LoVo (cell line): Measurements from ENCODE around the gene MX2.

Experiments used
- DNase-seq: peaks from one replicate; pipeline ENCODE4 v3.0.0-alpha.2; 2016; ENCODE audit warnings: low spot score

Gene MX2

DNA sequence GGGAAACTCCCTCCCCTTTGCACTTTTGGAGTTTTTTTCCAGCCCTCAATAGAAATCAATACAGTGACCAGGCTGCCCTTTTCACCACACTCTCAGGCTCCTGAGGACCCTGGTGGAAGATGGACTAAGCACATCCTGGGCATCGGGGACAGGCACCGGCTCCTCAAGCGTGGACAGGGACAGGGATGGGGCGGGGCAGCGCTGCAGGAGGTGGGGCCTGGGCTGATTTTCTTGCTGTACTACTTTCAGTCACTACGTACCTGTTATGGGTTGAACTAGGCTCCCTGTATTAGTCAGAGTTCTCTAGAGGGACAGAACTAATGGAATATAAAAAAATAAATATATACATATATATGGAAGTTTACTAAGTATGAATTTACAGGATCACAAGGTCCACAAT, 2.5 kb downstream of the MX2 start:
- DNase-seq = no peak

DNA sequence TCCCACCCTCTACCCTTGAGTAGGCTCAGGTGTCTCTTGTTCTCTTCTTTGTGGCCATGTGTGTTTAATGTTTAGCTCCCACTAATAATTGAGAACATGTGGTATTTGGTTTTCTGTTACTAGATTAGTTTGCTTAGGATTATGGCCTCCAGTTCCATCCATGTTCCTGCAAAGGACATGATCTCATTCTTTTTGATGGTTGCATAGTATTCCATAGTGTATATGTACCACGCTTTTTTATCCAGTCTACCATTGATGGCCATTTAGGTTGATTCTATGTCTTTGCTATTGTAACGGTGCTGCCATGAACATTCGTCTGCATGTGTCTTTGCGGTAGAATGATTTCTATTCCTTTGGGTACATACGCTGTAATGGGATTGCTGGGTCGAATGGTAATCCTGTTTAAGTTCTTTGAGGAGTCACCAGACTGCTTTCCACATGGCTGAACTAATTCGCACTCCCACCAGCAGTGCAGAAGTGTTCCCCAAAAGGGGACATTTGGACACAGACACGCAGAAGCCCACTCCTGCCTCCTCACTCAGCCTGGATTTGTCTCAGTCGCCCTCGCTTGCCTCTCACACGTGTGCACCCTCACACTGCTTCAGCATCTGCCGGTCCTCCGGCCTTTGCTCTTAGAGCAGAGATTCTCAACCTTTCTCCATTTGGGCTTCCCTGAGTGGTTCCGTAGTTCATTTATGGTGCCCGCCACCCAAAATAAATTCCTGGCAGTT, 3.7 kb downstream of the MX2 start:
- DNase-seq = no peak

DNA sequence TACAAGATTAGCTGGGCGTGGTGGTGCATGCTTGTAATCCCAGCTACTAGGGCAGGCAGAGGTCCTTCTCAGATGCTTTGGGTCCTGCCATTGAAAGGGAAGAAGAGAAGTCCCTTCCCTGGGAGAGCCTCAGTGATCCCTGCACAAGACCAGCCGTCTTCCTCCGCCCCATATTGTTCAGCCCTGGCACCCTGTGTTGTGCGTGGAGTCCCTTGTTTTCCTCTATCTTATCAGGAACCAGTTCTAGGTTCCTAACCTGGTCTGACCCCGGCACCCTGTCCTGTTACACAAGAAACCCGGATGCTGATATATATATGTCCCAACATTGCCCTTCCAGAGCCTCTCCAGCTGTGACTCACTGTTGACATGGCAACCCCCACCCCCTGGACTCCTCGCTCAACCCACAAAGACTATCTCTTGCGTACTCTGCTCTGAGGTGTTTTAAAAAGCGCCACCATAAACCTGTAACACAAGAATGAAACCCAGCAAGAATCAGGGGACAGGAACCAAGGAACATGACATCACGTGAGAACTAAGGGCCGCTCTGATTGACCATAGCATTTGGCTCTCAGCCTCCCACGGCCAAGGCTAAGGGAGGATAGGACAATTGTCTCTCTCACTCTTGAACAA, 4.8 kb downstream of the MX2 start:
- DNase-seq = peak; percentile 90

DNA sequence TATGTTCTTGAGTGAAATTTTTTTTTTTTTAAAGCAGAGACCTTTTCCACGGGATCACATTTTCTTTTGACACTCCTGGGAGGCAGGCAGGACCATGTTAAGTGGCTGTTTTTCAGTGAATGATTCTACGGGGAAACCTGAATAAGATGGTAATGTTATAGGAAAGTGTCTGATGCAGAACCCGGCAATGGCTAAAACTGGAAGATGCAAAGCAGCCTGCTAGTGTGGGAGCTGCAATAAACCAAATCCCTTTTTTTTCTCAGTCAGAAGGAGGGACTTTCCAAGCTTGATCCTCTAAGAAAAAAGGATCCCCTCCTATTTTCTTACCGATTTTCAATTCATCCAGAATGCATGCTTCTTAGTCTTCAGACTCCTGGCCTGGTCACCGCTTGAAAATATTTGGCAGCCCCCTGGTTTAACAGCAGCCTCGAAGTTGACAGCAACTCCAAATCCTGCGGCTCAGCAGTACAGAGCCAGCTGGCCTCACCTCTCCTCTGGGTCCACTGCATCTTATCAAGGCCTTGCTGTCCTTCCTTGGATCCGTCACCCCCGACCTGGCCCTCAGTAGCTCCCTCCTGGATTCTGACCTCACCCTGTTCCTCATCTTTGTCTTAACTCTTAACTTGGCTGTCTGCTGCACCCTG, 5.6 kb downstream of the MX2 start:
- DNase-seq = no peak

DNA sequence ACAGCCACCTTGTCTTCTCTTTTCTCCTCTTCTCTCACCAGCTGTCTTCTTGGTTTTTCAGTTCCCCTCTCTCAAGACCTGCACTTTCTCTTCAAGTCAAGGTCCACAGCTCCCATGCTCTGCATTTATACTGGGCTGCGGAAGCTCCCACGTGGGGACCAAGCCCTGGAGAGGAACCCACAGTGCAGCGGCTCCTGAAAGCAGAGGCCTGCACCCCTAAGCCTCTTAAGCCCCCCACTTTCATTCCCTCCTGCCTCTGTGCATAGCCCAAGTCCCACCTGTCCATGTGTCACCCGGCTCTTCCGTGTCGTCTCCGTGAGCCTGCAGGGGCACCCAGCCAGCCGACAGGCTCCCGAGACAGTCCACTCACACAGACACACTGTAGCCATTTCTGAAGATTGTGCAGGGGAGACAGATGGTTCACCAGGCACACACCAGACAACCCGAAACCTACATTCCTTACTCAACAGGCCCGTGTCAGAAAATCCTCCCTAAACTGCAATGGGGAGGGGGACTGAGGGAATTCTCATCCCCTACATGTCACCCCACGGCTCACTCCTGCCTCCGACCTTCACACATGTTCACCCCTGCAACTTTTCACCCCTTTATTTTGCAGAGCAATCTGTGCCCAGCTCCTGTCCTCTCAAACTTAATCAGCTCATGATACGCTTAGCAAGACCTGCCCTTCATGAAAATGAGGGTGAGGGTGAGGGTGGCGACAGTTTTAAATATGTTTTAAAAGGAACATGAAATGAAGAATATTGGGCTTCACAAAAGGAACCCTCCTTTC, 6.3 kb downstream of the MX2 start:
- no peak for DNase-seq

DNA sequence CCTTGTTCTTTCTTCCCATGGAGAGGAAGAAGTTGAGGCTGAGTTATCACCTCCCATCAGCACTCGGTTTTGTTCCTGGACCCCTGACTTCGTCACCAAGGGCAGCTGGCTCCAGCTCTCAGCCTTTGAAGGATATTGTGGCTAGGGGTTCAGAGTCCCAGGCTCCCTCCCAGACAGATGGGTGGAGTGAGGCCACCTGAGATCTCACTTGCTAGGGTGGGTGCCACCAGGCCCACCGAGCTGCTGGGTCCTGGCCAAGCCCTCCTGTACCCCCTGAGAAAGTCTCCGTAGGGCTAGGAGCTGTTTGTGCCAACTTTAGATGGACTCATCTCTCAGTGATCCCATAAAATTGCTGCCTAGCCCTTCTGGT, 6.9 kb downstream of the MX2 start:
- DNase-seq = no peak

DNA sequence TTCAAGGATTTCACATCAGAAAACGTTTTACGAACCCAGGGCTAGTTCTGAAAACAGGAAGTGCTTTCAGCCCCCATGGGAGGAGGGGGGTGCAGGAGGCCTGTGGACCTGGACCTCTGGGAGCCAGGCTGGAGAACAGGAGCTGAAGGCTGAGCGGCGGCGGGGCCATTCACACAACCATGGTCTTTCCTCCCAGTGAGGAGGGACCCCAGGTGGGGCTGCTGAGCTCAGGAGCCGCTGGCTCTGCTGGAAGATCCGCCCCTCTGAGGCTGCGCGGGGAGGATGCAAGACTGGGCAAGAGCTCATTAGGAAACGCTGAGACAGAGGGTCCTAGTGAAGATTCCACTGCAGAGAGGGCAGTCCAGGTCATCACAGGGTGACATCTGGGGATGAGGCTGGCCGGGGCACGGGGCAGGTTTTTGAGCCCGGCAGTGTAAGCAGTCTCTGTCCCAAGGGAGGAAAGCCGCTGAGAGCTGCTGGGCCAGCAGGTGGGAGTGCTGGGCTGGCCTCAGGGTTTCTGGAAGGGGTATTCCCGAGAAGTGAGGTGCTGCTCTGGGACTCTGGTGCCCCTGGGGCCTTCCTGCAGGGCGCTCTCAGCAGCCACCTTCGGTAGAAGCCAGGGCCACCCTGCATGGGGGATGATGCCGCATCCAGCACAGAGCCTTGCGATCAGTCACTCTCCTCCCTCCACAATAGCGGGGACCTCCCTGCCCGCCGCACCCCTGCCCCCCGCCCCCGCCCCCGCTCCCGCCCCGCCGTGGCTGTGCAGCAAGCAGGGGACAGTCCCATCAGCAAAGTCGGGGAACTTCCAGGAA, 7.5 kb downstream of the MX2 start:
- DNase-seq = no peak

DNA sequence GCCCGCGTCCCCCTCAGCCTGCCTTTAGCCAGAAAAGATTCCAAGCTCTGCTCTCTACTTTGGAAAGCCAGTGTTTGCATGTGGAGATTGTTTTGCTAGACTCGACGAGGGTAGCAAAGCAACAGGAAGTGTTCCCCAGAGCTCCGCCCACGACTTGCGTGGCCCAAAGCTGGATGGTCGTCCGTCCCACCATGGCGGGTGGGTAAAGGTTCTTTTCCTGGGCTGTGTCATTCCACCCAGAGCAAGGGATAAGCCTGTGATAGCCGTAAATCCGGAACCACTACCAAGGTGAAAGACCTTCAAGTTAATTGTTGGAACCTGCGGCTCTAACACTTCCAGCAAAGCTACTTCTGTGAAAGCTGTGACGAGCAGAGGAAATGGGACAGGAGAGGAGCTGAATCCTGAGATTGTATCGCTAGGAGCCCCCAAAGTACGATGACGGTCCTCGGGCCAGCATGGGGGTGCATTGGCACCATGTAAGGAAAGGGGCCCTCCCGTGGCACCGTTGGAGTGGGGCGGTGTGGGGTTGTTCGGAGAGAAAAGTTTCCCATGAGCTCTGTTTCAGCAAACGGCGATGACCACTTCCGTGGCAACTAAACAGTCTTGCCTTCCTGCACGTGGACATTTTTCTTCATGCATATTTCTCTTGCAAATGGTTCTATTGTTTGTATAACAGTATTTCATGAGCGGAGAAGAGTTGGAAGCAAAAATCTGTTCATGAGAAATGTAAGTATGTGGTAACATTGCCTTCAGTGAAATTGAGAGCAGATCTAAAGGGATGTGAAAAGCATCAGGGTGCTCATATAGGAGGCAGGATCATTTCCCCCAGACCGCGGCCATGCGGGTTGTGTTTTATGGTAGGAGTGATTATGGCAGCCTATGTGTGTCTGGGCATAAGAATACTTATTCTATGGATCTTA, 8.4 kb downstream of the MX2 start:
- DNase-seq = no peak

DNA sequence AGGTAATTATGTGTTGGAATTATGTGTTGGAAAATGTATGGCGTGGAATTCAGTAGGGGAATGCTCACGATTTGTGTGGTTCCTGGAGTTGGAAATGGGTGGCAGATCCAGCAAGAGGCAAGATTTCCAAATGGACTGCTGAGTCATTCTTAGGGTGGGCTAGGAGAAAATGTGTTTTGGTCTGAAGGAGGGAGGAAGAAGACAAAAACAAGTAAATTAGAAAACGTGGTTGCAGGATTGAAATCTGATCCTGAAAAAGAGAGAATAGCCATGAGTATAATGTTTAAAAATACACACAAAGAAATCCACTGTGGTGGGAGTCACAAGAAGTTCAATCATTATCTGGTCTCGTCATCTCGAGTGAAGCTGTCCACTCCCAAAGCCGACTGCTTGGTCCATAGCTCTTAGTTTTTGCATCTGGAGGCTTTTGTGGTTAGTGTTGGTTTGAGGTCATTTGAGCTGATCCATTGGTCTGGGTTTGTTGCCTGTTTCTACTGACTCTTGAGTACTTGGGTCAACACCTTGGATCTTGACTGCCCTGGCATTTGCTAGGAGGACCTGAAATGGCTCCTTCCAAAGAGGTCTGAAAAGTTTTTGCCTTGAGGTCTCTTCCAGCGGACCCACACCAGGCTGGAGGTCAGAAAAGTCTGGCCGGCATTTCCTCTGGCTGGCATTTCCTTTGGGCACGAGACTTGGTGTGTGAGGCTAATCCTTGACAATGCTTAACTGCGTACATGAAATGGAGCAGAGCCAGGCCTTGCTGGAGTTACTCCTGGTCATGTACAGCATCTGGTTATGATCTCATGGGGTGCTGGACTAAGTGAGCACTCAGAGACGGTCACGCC, 9.2 kb downstream of the MX2 start:
- DNase-seq = no peak

DNA sequence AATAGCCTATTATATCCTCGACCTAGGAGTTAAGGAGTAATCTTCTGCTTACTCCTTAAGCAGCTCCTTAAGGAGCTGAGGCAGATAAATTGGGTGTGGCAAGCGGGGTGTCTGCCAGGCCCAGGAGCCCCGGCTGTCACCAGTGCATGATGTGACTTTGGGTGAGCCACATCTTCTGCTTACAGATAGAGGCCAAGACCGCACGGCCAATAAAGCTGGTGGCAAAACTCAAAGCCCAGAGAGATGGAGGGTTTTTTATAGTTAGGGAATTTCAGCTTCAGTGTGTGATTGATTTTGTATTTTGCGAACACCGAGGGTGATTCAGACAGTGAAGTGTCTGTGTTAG, 9.8 kb downstream of the MX2 start:
- DNase-seq = no peak

DNA sequence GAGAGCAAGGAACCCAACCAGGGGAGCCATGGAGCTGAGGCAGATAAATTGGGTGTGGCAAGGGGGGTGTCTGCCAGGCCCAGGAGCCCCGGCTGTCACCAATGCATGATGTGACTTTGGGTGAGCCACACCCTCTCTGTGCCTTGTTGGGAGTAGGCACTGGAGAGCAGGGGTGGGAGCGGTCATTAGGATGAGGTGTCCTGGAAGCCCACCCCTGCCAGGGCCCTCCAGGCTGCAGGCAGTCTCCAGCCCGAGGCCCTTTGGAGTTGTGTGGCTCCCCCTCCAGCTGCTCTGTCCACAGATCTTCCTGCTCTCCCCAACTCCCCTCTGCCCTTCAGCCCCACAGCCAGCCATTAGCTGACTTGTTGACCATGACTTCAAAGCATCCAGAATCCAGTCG, 11.4 kb downstream of the MX2 start:
- DNase-seq = no peak

DNA sequence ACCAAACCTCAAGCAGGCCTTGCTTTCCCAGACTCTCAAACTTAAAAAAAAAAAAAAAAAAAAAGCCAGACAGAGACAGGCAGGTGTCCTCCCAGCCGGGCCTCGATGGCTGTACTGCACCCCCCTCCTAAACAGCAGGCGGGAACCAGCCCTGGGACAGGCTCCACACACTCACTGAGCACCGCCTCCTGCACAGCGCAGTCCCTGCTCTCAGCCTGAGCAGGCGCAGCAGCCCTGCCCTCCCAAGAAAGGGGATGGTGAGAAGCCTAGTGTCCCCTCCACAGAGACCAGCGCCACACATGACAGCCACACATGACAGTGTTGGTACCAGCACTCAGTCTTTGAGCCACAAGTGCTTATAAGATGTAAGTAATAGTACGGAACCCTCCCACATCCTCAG, 11.9 kb downstream of the MX2 start:
- DNase-seq = no peak

DNA sequence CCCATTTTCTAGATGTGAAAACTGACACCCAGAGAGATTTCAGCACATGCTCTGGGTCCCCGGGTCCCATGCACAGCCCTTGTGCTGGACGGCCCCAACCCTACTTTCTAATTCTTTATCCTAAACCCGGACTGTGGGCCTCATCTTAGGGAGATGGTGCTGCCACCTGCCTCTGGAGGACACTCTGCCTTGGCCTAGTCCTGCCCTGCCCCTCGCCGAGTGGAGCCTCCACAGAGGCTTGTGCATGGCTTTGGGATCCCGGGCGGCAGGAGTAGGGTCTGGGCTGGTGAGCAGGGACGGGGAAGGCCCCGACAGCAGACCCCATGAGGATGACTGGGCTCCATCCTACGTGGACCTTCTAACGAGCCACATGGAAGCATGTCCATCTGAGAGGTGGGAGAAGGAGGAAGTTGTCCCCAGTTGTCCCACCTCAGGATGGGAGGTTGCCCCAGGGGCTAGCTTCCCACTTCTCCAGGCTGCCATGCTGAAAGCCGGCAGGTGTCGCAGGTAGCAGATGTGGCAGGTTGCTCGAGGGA, 12.4 kb downstream of the MX2 start:
- no peak for DNase-seq

DNA sequence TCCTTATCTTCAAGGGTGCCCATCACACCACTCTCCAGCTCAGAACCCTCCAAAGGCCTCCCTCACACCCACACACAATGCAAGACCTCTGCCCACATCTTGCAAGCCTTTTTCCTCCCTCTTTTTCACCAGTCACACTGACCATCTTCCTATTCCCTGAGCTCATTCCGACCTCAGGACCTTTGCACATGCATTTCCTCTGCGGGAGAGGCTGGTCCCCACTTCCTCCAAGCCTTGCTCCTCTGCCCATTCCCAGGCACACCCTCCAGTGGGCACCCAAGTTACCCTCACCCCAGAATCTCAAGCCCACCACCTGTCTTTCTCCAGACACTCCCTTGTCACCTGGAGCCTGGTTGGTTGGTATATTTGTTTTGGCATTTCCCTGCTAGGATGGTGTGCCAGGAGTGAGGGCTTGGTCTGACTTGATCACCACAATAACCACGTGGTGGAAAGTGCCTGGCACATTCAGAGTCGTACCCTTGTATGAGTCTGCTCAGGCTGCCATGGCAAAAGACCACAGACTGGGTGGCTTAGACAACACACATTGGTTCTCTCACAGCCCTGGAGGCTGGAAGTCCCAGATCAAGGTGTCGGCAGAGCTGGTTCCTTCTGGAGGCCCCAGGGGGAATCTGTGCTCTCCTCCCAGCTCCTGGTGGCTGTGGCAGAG, 13.2 kb downstream of the MX2 start:
- DNase-seq = no peak

DNA sequence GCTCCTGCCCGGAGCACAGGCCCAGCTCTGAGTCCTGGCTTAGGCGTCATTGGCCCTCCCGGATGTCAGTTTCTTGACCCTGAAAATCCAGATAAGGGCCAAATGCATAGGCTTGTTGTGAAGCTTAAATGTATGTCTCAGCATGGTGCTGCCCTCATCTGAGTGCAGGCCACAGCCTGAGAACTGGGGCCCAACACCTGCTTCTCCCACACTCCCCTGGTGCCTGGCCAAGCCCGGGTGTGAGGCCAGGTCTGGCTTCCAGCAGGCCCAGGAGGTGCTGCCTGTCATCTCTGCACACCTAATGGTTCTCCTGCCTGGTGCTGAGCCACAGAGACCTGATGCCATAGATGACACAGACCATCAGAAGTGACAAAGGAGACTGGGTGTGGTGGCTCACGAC, 14.0 kb downstream of the MX2 start:
- DNase-seq = no peak

DNA sequence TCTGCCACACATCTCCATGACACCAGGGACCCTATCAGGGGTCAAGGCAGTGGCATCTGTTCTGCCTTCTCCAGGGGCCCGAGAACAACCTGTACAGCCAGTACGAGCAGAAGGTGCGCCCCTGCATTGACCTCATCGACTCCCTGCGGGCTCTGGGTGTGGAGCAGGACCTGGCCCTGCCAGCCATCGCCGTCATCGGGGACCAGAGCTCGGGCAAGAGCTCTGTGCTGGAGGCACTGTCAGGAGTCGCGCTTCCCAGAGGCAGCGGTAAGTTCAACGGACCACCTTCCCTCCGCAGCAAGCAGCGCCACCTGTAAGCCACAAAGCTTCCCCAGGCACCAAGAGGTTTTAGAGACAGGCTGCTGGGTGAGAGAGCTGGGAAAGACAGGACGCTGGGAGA, 15.9 kb downstream of the MX2 start:
- no peak for DNase-seq

DNA sequence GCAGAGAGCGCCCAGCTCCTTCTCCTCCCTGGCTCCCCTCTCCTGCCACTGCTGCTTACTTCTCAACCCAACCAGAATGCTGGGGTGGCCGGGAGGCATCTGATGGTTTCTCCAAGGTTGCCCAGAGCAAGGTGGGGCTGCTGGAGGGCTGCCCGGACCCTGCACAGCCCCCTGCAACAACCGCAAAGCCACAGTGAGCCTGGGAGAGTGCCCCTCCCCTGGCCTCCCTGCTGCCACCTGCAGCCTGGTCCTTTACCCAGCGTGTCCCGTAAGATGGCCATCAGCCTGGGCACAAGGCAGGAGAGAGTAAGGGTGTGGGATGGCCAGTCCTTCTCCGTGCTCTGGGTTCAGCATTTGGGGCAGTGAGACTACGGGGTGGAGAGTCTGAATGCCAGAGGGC, 17.0 kb downstream of the MX2 start:
- no peak for DNase-seq

DNA sequence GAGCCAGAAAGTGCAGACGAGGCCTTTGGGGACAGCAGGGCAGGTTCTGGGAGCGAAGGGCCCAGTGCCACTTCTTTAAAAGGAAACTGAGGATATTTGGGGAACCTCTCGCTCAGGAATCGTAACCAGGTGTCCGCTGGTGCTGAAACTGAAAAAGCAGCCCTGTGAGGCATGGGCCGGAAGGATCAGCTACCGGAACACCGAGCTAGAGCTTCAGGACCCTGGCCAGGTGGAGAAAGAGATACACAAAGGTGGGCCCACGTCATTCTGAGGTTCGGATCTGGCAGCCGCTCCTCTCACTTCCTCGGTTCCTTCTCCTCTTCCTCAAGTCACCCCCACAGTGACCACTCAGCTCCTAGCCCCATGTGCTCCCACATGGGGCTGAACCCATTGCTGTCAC, 18.1 kb downstream of the MX2 start:
- no peak for DNase-seq

DNA sequence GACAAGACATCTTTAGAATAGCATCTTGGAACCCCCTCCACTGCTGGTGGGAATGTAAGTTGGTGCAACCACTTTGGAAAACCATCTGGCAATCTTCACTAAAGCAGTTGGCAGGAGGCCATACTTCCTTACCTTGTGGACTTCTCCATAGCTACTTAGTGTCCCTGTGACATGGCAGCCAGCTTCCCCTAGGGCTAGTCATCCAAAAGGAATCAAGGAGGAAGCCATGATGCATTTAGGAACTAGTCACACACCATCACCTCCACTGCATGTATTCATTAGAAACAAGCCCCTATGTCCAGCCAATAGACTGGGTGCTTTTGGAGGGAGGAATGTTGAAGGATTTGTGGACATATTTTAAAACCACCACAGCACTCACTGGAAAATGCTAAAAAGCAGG, 19.9 kb downstream of the MX2 start:
- DNase-seq = no peak
